ENCODE data around the gene PRDX4. TPM values are rescaled to one million over a fixed set of nuclear protein-coding genes. Genes with fewer than 3 reads are reported as not detected.

PRDX4 gene
- total RNA-seq, 4 donors from 2014 or later, result 106 to 140 (median 120) TPM

DNA sequence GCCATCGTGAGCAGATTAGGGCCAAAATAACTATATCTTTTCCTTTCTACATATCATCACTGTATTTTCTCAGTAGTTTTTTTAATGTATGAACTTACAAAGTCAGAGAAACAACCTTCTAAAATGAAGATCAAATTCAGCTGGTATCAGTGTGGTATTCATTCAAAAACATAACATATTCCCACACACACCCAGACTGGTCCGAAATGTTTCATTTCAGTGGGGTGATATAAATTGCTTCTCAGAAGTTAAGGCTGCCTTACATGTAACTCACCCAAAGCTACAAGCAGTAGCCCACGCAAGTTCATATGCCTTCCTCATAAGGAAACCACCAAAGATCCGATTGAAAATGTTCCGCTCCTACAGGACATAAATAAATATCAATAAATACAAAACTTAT, 37.9 kb downstream of the PRDX4 start:
- TF ChIP-seq, protein P1, sequence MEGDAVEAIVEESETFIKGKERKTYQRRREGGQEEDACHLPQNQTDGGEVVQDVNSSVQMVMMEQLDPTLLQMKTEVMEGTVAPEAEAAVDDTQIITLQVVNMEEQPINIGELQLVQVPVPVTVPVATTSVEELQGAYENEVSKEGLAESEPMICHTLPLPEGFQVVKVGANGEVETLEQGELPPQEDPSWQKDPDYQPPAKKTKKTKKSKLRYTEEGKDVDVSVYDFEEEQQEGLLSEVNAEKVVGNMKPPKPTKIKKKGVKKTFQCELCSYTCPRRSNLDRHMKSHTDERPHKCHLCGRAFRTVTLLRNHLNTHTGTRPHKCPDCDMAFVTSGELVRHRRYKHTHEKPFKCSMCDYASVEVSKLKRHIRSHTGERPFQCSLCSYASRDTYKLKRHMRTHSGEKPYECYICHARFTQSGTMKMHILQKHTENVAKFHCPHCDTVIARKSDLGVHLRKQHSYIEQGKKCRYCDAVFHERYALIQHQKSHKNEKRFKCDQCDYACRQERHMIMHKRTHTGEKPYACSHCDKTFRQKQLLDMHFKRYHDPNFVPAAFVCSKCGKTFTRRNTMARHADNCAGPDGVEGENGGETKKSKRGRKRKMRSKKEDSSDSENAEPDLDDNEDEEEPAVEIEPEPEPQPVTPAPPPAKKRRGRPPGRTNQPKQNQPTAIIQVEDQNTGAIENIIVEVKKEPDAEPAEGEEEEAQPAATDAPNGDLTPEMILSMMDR (IDR thresholded peaks at IDR 0.05), result no peak
- ATAC-seq (ENCODE audit: low FRiP score), result no peak
- DNase-seq (ENCODE audit: low spot score), result no peak

DNA sequence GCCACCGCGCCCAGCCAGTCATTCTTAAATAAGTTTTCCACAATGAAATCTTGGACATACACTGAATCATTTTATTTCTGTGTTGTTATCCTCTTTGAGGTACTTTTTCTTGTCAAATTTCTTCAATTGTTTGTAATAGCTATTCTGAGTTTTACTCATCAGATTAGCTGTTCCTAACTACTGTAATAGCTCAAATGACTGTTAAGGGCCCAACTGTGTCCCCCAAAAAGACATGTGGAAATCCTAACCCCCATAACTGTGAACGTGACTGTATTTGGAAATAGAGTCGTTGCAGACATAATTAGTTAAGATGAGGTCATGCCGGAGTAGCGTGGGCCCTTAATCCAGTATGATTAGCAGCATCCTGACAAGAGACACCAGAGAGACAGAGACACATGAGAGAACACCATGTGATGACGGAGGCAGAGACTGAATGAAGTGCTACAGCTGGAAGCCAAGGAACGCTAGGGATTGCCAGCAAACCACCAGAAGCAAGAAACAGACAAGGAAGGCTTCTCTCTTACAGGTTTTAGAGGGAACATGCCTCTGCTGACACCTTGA, 52.9 kb downstream of the PRDX4 start:
- TF ChIP-seq, protein P1 (IDR thresholded peaks at IDR 0.05), result no peak
- ATAC-seq (ENCODE audit: low FRiP score) (no peak), DNase-seq (ENCODE audit: low spot score) (no peak)

DNA sequence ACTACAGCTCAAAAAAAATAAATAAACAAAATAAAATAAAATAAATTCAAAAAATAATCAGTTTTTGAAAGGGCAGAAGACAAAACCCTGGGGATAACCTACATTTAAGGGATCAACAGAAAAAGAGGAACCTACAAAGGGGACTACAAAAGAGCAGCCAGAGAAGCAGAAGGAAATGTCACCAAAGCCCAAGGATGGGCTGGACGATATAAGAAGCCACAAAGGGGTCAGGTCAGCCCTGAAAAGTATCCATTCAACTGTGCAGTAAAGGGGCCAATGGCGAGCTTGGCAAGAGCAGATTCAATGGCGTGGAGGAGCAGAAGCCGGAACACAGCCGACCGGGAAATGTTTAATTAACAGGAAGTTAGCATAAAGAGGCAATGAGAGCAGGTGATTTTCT, 58.9 kb downstream of the PRDX4 start:
- ATAC-seq (ENCODE audit: low FRiP score), result no peak
- DNase-seq (ENCODE audit: low spot score), result no peak

DNA sequence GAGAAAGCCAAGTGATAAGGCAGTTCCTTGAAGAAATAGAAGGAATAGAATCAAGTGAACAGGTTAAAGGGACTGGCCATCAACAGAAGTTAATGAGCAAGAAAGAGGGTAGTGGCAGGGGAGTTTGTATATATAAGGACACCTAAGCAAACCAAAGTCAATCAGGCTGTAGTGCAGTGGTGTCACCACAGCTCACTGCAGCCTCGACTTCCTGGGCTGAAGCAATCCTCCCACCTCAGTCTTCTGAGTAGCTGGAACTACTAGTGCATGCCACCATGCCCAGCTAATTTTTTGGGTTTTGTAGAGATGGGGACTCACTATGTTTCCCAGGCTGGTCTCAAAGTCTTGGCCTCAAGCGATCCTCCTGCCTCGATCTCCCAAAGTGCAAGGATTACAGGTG, 59.9 kb downstream of the PRDX4 start:
- no peak for DNase-seq (ENCODE audit: low spot score)
- TF ChIP-seq, protein P1 (IDR thresholded peaks at IDR 0.05), result no peak
- no peak for ATAC-seq (ENCODE audit: low FRiP score)

More for the DNA sequence above, 58.9 kb downstream of the PRDX4 start:
- TF ChIP-seq, protein P1 (IDR thresholded peaks at IDR 0.05), result no peak

DNA sequence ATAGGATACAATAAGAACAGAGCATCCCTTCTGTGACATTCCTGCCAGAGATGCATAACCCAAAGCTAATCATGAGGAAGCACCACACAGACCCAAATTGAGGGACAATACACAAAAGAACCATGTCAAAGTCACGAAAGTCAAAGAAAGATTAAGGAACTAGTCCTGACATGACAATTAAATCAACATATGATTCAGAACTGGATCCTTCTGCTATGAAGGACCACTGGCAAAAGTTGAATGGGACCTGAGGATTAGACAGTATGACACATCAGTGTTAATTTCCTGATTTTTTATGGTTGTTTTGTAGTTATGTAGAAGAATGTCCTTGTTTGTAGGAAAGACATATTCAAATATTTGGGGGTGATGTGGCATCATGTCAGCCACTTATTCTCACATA, 61.9 kb downstream of the PRDX4 start:
- DNase-seq (ENCODE audit: low spot score), result no peak
- TF ChIP-seq, protein P1 (IDR thresholded peaks at IDR 0.05), result no peak
- no peak for ATAC-seq (ENCODE audit: low FRiP score)

DNA sequence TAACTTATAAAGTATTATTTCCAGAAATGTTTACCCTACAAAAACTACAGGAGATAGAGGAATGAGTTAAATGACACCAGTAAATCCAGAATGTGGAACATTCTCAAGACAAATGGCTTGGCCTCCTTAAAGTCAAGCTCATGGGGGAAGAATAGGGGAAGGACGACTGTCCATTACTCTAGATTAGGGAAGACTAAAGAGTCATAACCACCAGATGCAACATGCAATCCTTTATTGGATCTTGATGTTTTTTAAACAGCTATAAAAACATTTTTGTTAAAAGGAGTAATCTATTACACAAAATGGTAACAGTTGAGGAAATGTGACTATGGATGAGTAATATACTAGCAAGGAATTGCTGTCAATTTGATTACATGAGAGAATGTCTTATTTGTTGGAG, 64.7 kb downstream of the PRDX4 start:
- ATAC-seq (ENCODE audit: low FRiP score) (no peak), DNase-seq (ENCODE audit: low spot score) (no peak)
- TF ChIP-seq, protein P1 (IDR thresholded peaks at IDR 0.05), result no peak

DNA sequence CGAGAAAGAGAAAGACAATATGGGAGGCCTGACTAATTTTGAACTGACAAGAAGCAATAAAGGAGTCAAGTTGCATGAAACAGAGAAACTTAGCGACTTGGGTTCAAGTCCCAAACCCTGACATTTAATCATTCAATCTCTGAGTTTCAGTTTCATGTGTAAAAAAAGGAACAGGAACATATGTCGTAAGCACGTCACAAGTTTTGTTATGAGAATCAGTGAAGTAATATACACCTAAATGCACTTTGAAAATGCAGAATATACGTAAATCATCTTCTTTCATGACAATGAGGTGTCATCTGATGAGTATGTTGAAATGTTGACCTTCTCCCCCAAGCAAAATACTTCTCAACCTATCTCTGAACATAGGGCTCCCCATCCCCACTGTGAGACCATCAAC, 65.4 kb downstream of the PRDX4 start:
- DNase-seq (ENCODE audit: low spot score) (no peak), ATAC-seq (ENCODE audit: low FRiP score) (no peak)
- TF ChIP-seq, protein P1 (IDR thresholded peaks at IDR 0.05), result no peak
